ENCODE results near the gene SLC35B4.

SLC35B4 gene

DNA sequence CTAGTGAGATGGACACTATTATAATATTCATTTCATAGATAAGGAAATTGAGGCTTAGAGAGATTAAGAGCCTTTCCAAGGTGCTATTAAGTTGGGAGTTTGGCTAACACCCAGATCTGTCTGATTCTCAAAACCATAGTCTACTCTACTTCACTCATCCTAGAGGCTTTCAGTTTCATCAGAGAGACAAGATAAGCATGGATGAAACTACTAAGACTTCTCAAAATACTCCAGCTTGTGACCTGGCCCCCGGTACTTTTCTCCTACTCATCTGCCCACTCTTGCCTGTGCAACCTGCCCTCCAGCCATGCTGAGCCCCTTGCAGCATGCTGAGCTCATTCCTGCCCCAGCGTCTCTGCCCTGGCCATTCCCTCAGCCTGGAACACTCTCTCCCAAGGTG, 12.2 kb upstream of the SLC35B4 start:
- no peak overlapping the region for H4K91ac ChIP-seq (ENCODE audit: low read depth, low read length, poor library complexity)
- H3K27ac ChIP-seq (replicated peaks; ENCODE audit: low read length): no peak overlapping the region
- H4K8ac ChIP-seq (ENCODE audit: low read depth, low read length): no peak overlapping the region
- no peak overlapping the region for H2BK120ac ChIP-seq (ENCODE audit: low read depth, low read length)
- peaks cover 0 to 1% of the 10 kb centered on the region in 2 donors for H3K4me1 ChIP-seq (ENCODE audit: control insufficient read depth in 2 of 2, insufficient read depth in 1 of 2, low read depth in 1 of 2, low read length in 2 of 2)
- peaks cover 0 to 3% (median 0%) of the 10 kb centered on the region in 3 experiments for H3K27me3 ChIP-seq (ENCODE audit: control insufficient read depth in 3 of 3, insufficient read depth in 3 of 3, low read depth in 1 of 3, low read length in 3 of 3)
- no peak overlapping the region for H2AFZ ChIP-seq (ENCODE audit: low read length)
- no peak overlapping the region for H3K18ac ChIP-seq (ENCODE audit: low read length)
- H3K4ac ChIP-seq (ENCODE audit: low read length): no peak overlapping the region
- no peak overlapping the region for H2BK15ac ChIP-seq (ENCODE audit: low read length)
- no peak for DNase-seq (ENCODE audit: low spot score)
- H2BK5ac ChIP-seq (ENCODE audit: low read length): no peak overlapping the region
- no peaks in the 10 kb centered on the region for H3K79me1 ChIP-seq (ENCODE audit: low read depth, low read length)
- no peak overlapping the region for H3K4me2 ChIP-seq (ENCODE audit: insufficient read depth, low read length, poor library complexity, severe bottlenecking)
- H3K9me3 ChIP-seq (replicated peaks in 1 of 2; ENCODE audit: control insufficient read depth in 2 of 2, insufficient read depth in 1 of 2, low read depth in 1 of 2, low read length in 2 of 2): no peaks in the 10 kb centered on the region
- no peak overlapping the region for H3K14ac ChIP-seq (ENCODE audit: low read length)
- no peak overlapping the region for H2AK5ac ChIP-seq (ENCODE audit: low read depth, low read length)
- no peaks in the 10 kb centered on the region for H3K36me3 ChIP-seq (replicated peaks in 1 of 2; ENCODE audit: control insufficient read depth in 2 of 2, insufficient read depth in 2 of 2, low read length in 2 of 2)
- no peak overlapping the region for H2BK12ac ChIP-seq (ENCODE audit: low read length)
- no peak overlapping the region for H3K23ac ChIP-seq (ENCODE audit: low read depth, low read length, poor library complexity)
- WGBS, 2 donors (ENCODE audit: extremely low coverage in 2 of 2, insufficient read length in 2 of 2, insufficient replicate concordance in 1 of 2): no CpG with 5 or more reads among the region's 2 CpGs
- no peak overlapping the region for H3K4me3 ChIP-seq (ENCODE audit: low read length in 2 of 2)
- H3K9ac ChIP-seq (ENCODE audit: low read depth, low read length, poor library complexity): no peak overlapping the region

DNA sequence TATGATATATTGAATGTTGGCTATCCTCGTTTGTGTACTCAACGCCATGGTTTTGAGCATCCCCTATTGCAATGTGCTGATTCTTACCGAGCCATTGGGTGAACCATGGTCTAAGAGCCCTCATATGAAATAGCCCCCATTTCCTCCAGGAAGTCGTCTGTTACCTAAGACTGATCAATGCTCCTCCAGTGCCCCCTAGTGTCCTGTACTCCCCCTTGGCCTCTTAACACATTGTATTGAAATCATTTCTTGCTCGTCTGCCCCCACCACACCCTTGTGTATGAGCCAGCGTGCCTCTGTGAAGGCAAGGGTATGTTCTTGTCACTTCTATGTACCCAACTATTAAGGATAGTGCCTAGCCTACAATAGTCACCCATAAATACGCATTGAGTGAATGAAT, 11.2 kb upstream of the SLC35B4 start:
- peak; percentile 53 for DNase-seq (ENCODE audit: low spot score)
- Histone ChIP-seq H3K14ac (ENCODE audit: low read length) (no peak overlapping the region), H4K91ac (ENCODE audit: low read depth, low read length, poor library complexity) (no peak overlapping the region), H3K9me3 (replicated peaks in 1 of 2; ENCODE audit: control insufficient read depth in 2 of 2, insufficient read depth in 1 of 2, low read depth in 1 of 2, low read length in 2 of 2) (no peaks in the 10 kb centered on the region), H2BK5ac (ENCODE audit: low read length) (no peak overlapping the region), H3K18ac (ENCODE audit: low read length) (no peak overlapping the region), H2AK5ac (ENCODE audit: low read depth, low read length) (no peak overlapping the region), H3K23ac (ENCODE audit: low read depth, low read length, poor library complexity) (no peak overlapping the region), H3K79me1 (ENCODE audit: low read depth, low read length) (no peaks in the 10 kb centered on the region), H4K8ac (ENCODE audit: low read depth, low read length) (no peak overlapping the region), H3K4me2 (ENCODE audit: insufficient read depth, low read length, poor library complexity, severe bottlenecking) (no peak overlapping the region), H2AFZ (ENCODE audit: low read length) (no peak overlapping the region), H2BK12ac (ENCODE audit: low read length) (no peak overlapping the region), H3K4me3 (ENCODE audit: low read length in 2 of 2) (no peak overlapping the region), H2BK15ac (ENCODE audit: low read length) (no peak overlapping the region), H3K4me1 (ENCODE audit: control insufficient read depth in 2 of 2, insufficient read depth in 1 of 2, low read depth in 1 of 2, low read length in 2 of 2) (peaks cover 0 to 1% of the 10 kb centered on the region in 2 donors), H3K4ac (ENCODE audit: low read length) (no peak overlapping the region), H3K27me3 (ENCODE audit: control insufficient read depth in 3 of 3, insufficient read depth in 3 of 3, low read depth in 1 of 3, low read length in 3 of 3) (peaks cover 0 to 3% (median 0%) of the 10 kb centered on the region in 3 experiments), H2BK120ac (ENCODE audit: low read depth, low read length) (no peak overlapping the region), H3K9ac (ENCODE audit: low read depth, low read length, poor library complexity) (no peak overlapping the region), H3K27ac (replicated peaks; ENCODE audit: low read length) (no peak overlapping the region), H3K36me3 (replicated peaks in 1 of 2; ENCODE audit: control insufficient read depth in 2 of 2, insufficient read depth in 2 of 2, low read length in 2 of 2) (no peaks in the 10 kb centered on the region)
- WGBS, 2 donors (ENCODE audit: extremely low coverage in 2 of 2, insufficient read length in 2 of 2, insufficient replicate concordance in 1 of 2): no CpG with 5 or more reads among the region's 7 CpGs

GRCh38 chr7:134324107-134324506, 7.4 kb upstream of the SLC35B4 start:
- no peak overlapping the region for H3K4me3 ChIP-seq (ENCODE audit: low read length in 2 of 2)
- H3K4ac ChIP-seq (ENCODE audit: low read length): no peak overlapping the region
- no peak overlapping the region for H2BK5ac ChIP-seq (ENCODE audit: low read length)
- H3K9ac ChIP-seq (ENCODE audit: low read depth, low read length, poor library complexity): no peak overlapping the region
- H3K27ac ChIP-seq (replicated peaks; ENCODE audit: low read length): no peak overlapping the region
- no peak overlapping the region for H3K23ac ChIP-seq (ENCODE audit: low read depth, low read length, poor library complexity)
- H2BK12ac ChIP-seq (ENCODE audit: low read length): no peak overlapping the region
- no peak overlapping the region for H4K91ac ChIP-seq (ENCODE audit: low read depth, low read length, poor library complexity)
- H2AK5ac ChIP-seq (ENCODE audit: low read depth, low read length): no peak overlapping the region
- no peak for DNase-seq (ENCODE audit: low spot score)
- no peaks in the 10 kb centered on the region for H3K4me1 ChIP-seq (ENCODE audit: control insufficient read depth in 2 of 2, insufficient read depth in 1 of 2, low read depth in 1 of 2, low read length in 2 of 2)
- no peak overlapping the region for H2BK120ac ChIP-seq (ENCODE audit: low read depth, low read length)
- WGBS, 2 donors (ENCODE audit: extremely low coverage in 2 of 2, insufficient read length in 2 of 2, insufficient replicate concordance in 1 of 2): no CpG with 5 or more reads among the region's 2 CpGs
- peaks cover 0 to 20% (median 0%) of the 10 kb centered on the region in 3 experiments for H3K27me3 ChIP-seq (ENCODE audit: control insufficient read depth in 3 of 3, insufficient read depth in 3 of 3, low read depth in 1 of 3, low read length in 3 of 3)
- no peak overlapping the region for H3K18ac ChIP-seq (ENCODE audit: low read length)
- H3K79me1 ChIP-seq (ENCODE audit: low read depth, low read length): no peaks in the 10 kb centered on the region
- no peak overlapping the region for H3K14ac ChIP-seq (ENCODE audit: low read length)
- H2BK15ac ChIP-seq (ENCODE audit: low read length): no peak overlapping the region
- H3K36me3 ChIP-seq (replicated peaks in 1 of 2; ENCODE audit: control insufficient read depth in 2 of 2, insufficient read depth in 2 of 2, low read length in 2 of 2): no peaks in the 10 kb centered on the region
- no peak overlapping the region for H3K4me2 ChIP-seq (ENCODE audit: insufficient read depth, low read length, poor library complexity, severe bottlenecking)
- H4K8ac ChIP-seq (ENCODE audit: low read depth, low read length): no peak overlapping the region
- H2AFZ ChIP-seq (ENCODE audit: low read length): no peak overlapping the region
- no peaks in the 10 kb centered on the region for H3K9me3 ChIP-seq (replicated peaks in 1 of 2; ENCODE audit: control insufficient read depth in 2 of 2, insufficient read depth in 1 of 2, low read depth in 1 of 2, low read length in 2 of 2)

DNA sequence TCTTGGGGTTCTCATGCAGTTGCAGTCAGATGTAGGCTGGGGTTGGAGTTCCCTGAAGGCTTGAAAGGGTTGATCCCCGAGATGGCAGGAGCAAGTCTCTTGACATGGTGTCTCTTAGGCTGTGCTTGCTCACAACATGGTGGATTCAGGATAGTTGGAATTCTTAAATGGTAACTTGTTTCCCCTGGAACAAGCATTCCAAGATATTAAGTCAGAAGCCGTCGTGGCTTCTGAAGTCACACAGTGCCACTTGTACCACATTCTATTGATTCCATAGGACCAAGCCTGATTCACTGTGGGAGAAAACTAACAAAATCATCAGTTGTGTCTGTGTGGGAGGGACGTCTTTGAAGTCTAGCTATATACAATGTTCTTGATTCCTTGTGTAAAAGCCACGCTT, 3.5 kb upstream of the SLC35B4 start:
- Histone ChIP-seq H3K9ac (ENCODE audit: low read depth, low read length, poor library complexity) (no peak overlapping the region), H4K8ac (ENCODE audit: low read depth, low read length) (no peak overlapping the region), H2BK5ac (ENCODE audit: low read length) (no peak overlapping the region), H3K36me3 (replicated peaks in 1 of 2; ENCODE audit: control insufficient read depth in 2 of 2, insufficient read depth in 2 of 2, low read length in 2 of 2) (no peaks in the 10 kb centered on the region), H2AFZ (ENCODE audit: low read length) (no peak overlapping the region), H4K91ac (ENCODE audit: low read depth, low read length, poor library complexity) (no peak overlapping the region), H3K4me3 (ENCODE audit: low read length in 2 of 2) (no peak overlapping the region), H3K18ac (ENCODE audit: low read length) (no peak overlapping the region), H2BK12ac (ENCODE audit: low read length) (no peak overlapping the region), H3K79me1 (ENCODE audit: low read depth, low read length) (no peaks in the 10 kb centered on the region), H3K9me3 (replicated peaks in 1 of 2; ENCODE audit: control insufficient read depth in 2 of 2, insufficient read depth in 1 of 2, low read depth in 1 of 2, low read length in 2 of 2) (no peaks in the 10 kb centered on the region), H3K14ac (ENCODE audit: low read length) (no peak overlapping the region), H3K23ac (ENCODE audit: low read depth, low read length, poor library complexity) (no peak overlapping the region), H2AK5ac (ENCODE audit: low read depth, low read length) (no peak overlapping the region), H3K27ac (replicated peaks; ENCODE audit: low read length) (no peak overlapping the region), H3K4me2 (ENCODE audit: insufficient read depth, low read length, poor library complexity, severe bottlenecking) (no peak overlapping the region), H3K4me1 (ENCODE audit: control insufficient read depth in 2 of 2, insufficient read depth in 1 of 2, low read depth in 1 of 2, low read length in 2 of 2) (no peaks in the 10 kb centered on the region), H2BK120ac (ENCODE audit: low read depth, low read length) (no peak overlapping the region), H2BK15ac (ENCODE audit: low read length) (no peak overlapping the region), H3K4ac (ENCODE audit: low read length) (no peak overlapping the region), H3K27me3 (ENCODE audit: control insufficient read depth in 3 of 3, insufficient read depth in 3 of 3, low read depth in 1 of 3, low read length in 3 of 3) (peaks cover 0 to 26% (median 0%) of the 10 kb centered on the region in 3 experiments)
- no CpG with 5 or more reads among the region's 5 CpGs for WGBS, 2 donors (ENCODE audit: extremely low coverage in 2 of 2, insufficient read length in 2 of 2, insufficient replicate concordance in 1 of 2)
- DNase-seq (ENCODE audit: low spot score): no peak

Data from neuronal stem cell (in vitro differentiated cells).